Upper lobe of left lung (tissue), 4 donors: ENCODE data around the gene BCHE.
"Not testable (repeated sequence)": the region's sequence is repeated elsewhere in the genome, so short reads cannot be mapped to it uniquely, and the experiment has no call there.

Source experiments
- CTCF ChIP-seq, 6 experiments: fragments of 450-650 bp in 4 of 6; fragments of 200-600 bp in 2 of 6; sonication (generic) in 2 of 6; IDR thresholded peaks; one replicate each; pipeline ENCODE4 v1.5.1; 2016 to 2019; ENCODE audit warnings: antibody characterized with exemption in 6 of 6
- EP300 ChIP-seq, 4 donors: sonication (generic); formaldehyde crosslinking; IDR thresholded peaks; one replicate each; pipeline ENCODE4 v1.5.1; 2017; ENCODE audit warnings: antibody characterized with exemption in 4 of 4, control low read depth in 2 of 4
- POLR2A ChIP-seq, 4 donors: fragments of 450-650 bp; IDR thresholded peaks; one replicate each; pipeline ENCODE4 v1.5.1; 2016 to 2017; ENCODE audit warnings: antibody characterized with exemption in 4 of 4, mild to moderate bottlenecking in 2 of 4
- POLR2AphosphoS5 ChIP-seq, 2 donors: sonication (generic); formaldehyde crosslinking; IDR thresholded peaks; one replicate each; pipeline ENCODE4 v1.5.1; 2017; ENCODE audit warnings: antibody characterized with exemption in 2 of 2

- TF ChIP-seq POLR2A, CTCF, EP300, POLR2AphosphoS5 (IDR thresholded peaks at IDR 0.05): not testable (repeated sequence)
Observed at GRCh38 chr3:165807937-165808336, 29.3 kb downstream of the BCHE start.
